GM12892 (cell line): Measurements from ENCODE around the gene CHST11.

Experiments
- DNase-seq: peaks from one replicate; pipeline ENCODE4 v3.0.0; 2011; ENCODE audit not compliant: insufficient read length
- FAIRE-seq: peaks from 2 replicates; lab custom pipeline; 2011; peaks lifted over from hg19 to GRCh38; lab: Jason Lieb, UNC
- POLR2A ChIP-seq: IDR thresholded peaks from 2 replicates; pipeline ENCODE4 v1.6.1; 2011; ENCODE audit warnings: low read depth, low read length, control low read depth
- POLR2AphosphoS5 ChIP-seq: IDR thresholded peaks from 2 replicates; pipeline ENCODE4 v1.6.1; 2011; ENCODE audit warnings: low read depth, low read length, control low read depth
- TAF1 ChIP-seq: IDR thresholded peaks from 2 replicates; pipeline ENCODE4 v1.6.1; 2011; ENCODE audit warnings: low read depth, mild to moderate bottlenecking, control low read depth, low read length, borderline replicate concordance

CHST11 gene

DNA sequence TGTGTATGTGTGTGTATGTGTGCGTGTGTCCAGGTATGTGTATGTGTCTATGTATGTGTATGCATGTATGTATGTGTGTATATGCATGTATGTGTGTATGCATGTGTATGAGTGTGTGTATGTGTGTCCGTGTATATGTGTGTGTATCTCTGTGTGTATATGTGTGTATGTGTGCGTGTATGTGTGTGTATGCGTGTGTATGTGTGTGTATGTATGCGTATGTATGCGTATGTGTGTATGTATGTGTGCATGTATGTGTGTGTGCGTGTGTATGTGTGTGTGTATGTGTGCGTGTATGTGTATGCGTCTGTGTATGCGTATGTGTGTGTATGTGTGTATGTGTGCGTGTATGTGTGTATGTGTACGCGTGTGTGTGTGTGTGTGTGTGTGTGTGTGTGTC is 31.6 kb downstream of the CHST11 start:
- TF ChIP-seq POLR2AphosphoS5: no peak; the same call in 1 of the 2 replicates
- TF ChIP-seq POLR2A: no peak
- no peak for TF ChIP-seq TAF1
- no peak for DNase-seq
- FAIRE-seq: peak; percentile 80

DNA sequence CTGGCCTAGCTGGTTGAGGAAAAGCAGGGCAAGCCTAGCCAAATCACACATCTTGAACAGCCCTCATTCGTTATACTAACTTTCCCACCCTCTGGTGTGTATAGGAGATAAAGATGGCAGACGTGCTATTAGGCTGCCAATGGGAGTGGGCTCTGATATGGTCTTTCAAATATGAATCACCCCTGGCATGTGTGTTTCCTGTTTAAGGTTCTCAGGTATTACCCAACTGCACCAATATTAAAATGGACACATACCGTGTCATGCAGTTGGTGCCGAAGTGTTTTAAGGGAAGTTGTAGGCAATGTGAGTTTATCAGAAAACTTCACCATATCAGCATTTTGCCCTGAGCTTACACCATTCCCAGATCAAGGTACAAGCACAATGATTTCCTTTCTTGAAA is 33.4 kb downstream of the CHST11 start:
- DNase-seq (no peak), FAIRE-seq (no peak)
- TF ChIP-seq POLR2AphosphoS5 (no peak), POLR2A (no peak), TAF1 (no peak)

DNA sequence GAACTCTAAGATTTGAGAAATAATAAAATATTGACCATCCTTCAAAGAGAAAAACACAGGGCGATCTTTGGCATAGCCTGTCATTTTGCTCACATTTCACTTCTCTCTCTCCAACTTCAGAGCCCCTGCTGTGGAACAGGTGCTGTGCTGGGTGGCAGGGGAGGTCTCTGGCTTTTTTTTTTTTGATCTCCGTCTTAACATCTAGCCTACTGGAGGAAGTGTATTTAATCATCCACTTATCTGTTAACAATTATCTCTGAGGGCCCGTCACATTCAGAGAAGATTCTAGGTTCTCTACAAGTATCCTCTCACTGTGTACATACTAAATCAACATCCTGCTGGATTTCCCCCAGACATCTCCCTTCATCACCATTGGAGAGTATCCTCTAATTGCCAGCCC is 34.1 kb downstream of the CHST11 start:
- DNase-seq (no peak), FAIRE-seq (no peak)
- TF ChIP-seq POLR2AphosphoS5 (no peak), TAF1 (no peak), POLR2A (no peak)

DNA sequence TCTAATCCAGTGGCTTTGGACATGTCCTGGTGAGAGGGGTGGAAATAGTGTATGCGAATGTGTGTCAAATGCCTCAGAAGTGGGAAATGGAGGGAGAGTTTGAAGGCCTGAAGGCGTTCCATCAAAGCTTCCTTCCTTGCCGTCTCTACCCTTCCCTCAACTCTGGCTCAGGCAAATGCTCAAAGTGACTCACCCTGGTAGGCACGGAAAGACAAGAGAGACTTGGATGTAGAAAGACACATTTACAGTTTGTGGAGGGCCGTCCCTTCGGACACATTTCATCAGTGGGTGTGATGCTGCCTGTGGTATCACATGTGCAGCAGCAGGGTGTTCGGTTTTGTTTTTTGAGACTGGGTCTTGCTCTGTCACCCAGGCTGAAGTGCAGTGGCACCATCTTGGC is 36.7 kb downstream of the CHST11 start:
- no peak for DNase-seq
- no peak for TF ChIP-seq POLR2A
- no peak; the same call in 1 of the 2 replicates for TF ChIP-seq POLR2AphosphoS5
- no peak for TF ChIP-seq TAF1
- no peak for FAIRE-seq

DNA sequence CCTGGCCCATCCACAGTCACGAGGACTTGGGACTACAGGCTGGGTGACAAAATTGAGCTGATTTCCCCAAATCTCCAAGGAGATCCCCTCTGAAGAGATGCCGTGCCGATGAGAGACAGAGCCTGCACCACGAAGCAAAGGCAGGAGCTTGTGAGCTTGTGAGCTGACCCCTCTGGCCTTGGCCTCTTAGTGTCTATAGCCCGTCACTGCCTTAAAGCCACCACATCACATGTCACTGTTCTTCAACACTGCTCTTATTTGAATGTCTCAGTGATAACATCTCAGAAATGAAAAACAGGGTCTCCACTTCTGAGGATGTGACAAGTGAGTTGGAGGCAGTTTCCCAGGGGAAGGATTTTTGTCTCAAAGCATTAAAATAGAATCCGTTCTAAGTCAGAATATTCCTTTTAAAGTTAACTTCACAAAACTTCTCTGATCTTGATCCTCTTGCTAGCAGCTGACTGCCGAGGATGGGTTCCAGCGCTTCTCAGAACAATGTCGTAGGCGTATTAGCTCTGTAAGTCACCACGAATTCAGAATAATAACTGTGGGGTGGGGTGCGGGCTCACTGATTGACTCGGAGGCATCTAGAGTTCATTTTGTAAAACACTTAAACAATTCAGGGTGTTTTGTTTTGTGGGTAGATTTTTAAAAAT is 37.5 kb downstream of the CHST11 start:
- DNase-seq (no peak), FAIRE-seq (peak; percentile 91)
- TF ChIP-seq POLR2AphosphoS5 (no peak), POLR2A (0 out of 2 replicates have a peak, but pooled peaks have one; percentile 25)

DNA sequence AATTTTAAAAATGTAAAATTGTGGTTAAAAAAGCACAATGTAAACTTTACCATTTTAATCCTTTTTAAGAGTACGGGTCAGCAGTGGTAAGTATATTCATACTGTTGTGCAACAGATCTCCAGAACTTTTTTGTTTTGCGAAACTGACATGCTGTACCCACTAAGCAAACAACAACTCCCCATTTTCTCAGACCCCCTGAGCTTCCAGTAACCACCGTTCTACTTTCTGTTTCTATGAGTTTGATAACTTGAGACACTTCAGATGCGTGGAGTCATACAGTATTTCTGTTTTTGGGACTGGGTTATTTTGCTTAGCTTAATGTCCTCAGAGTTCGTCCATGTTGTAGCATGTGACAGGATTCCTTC is 38.0 kb downstream of the CHST11 start:
- no peak for DNase-seq
- TF ChIP-seq POLR2A: no peak
- peak; percentile 88 for FAIRE-seq

DNA sequence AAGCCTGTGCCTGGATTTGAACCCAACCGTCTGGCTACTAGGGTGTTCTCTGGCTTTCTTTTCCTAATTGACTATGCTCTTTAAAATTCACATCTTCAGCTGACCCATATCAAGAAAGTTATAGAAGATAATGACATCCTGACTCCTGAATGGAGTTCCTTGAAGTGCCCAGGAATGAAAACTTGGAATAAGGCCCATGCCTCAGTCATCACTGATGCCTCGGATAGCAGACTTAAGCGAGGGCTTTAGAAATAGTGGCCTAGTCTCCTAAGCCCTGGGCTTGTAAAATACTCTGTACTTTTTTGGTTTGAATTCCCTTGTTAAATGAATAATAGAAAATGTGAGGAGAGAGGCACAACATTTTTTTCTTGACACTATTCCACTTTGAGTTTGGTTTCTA is 39.0 kb downstream of the CHST11 start:
- TF ChIP-seq POLR2A (no peak), TAF1 (no peak), POLR2AphosphoS5 (no peak)
- DNase-seq: no peak
- FAIRE-seq: no peak

- FAIRE-seq: no peak
- TF ChIP-seq TAF1: no peak
- no peak for TF ChIP-seq POLR2AphosphoS5
- TF ChIP-seq POLR2A: no peak
- no peak for DNase-seq
Measured at GRCh38 chr12:104496336-104496735, 39.6 kb downstream of the CHST11 start.

DNA sequence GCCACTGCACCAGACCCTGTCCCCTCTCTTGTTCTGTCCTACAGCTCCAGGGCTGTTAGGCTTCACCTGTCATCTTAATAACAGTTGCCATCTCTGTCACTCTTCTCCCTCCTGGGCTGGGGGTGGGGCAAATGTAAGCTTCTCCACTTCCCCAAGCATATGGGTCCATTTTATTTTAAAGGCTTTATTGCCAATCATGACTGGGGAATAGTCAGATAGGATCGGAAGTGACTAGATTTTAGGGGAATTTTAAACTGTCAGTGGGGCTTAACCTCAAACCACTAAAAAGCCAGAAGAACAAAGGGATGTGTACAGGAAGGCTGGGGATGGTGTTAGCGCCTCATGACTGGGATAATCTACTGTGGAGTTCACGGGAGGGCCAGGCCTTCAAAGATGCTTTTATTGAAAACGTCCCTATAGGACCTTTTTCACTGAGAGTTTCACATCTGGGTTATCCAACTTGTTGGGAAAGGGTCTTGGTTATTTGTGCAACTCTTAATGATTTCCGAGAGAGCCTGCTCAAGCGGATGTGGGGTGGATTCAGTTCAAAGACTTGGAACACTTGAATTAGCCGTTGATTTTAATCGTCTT is 41.6 kb downstream of the CHST11 start:
- DNase-seq (no peak), FAIRE-seq (no peak)
- TF ChIP-seq POLR2A (no peak), POLR2AphosphoS5 (no peak), TAF1 (no peak)

DNA sequence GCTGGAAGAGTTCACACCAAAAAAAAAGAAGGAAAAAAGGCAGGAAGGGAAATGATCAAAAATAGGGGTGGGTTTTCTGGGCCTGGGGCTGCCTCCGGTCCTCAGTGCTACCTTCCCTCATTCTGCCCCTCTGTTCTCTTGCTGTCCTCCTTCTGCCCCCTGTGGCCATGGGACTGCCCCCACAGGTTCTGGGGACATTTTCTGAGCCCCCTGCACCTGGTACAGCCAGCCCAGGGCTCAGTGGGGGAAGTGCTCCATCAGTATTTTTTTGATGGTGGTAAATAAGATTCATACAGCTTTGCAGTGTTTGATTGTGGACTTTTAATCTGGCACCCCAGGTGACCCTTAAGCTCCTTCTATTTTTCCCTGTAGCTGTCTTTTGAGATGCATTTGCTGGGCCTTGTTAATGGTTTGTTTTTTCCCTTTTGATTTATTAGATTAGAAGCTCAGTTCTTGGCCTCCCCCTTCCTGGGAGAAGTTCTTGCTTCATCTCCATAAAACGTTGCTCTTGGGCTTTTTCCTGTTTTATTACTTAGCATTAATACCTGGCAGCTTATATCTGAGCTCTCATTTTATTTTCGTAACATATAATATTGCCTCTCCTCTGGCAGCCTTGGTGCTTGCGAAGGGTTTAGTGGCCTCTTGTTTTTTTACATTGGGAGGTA is 43.1 kb downstream of the CHST11 start:
- FAIRE-seq: no peak
- no peak for TF ChIP-seq TAF1
- no peak for DNase-seq

DNA sequence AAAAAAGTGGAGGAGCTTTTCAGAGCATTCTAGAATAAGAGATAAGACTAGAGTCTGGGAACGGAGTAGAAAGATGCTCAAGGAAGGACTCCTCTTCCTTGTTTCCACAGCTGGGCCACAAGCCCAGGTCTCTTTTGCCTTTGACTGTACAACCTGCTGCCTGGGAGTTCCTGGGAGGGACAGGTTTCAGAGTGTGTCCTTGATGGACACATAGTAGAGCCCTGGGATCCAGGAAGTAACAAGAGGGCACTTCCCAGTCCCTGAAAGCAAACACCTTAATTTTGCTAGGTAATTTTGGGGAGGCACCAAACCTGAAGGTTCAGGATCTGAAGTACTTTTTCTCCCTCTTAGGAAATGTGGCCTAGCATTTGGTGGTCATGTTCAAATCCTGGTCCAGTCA is 44.4 kb downstream of the CHST11 start:
- TF ChIP-seq POLR2A: no peak
- no peak for TF ChIP-seq POLR2AphosphoS5
- TF ChIP-seq TAF1: no peak
- DNase-seq (no peak), FAIRE-seq (no peak)

DNA sequence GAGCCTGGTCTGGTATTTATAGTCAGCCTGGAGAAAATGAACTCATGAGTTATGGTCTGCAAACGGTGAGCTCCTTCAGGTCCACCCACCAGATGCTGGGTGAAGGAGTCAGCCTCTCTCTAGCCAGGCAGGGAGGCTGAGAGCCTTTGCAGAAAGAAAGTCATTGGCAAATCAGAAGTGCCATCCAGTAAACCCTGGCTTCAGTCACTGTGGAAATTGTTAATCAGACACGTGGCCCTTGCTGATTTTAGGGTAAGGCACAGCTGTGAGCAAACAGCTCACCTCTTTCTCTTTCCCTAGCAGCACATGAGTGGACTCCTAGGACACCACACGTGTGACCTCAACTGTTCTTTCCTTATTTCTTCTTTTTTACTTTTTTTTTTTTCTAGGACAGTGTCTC is 44.9 kb downstream of the CHST11 start:
- no peak for FAIRE-seq
- TF ChIP-seq POLR2A (no peak), TAF1 (no peak), POLR2AphosphoS5 (no peak)
- no peak for DNase-seq
